WTC11 (cell line): Measurements from ENCODE around the gene RAPGEF5. TPM values are rescaled to one million over a fixed set of nuclear protein-coding genes. Genes with fewer than 3 reads are reported as not detected.

ENCODE experiments used
- ATAC-seq: fragments of 200-7000 bp; cut with Tn5 transposase; 2 replicates; pipeline ENCODE4 v1.10.0; 2021; ENCODE audit warnings: mild to moderate bottlenecking, moderate library complexity
- CTCF ChIA-PET: fragments of 300-600 bp; sonication (Branson Sonifier 250); formaldehyde crosslinking; loops from one replicate; lab custom pipeline; 2021; ENCODE audit warnings: antibody characterized with exemption; lab: Charles Lee
- POLR2A ChIA-PET: fragments of 350-600 bp; sonication (Branson Sonifier 250); formaldehyde crosslinking; loops from one replicate; lab custom pipeline; 2021; ENCODE audit warnings: antibody characterized with exemption; lab: Charles Lee
- DNase-seq: peaks from one replicate; pipeline ENCODE4 v3.0.0; 2021; ENCODE audit warnings: low spot score
- H3K27ac Mint-ChIP-seq: 2 replicates; pipeline ENCODE4 v1.8.0; 2021; ENCODE audit warnings: mixed read lengths
- H3K27me3 Mint-ChIP-seq: 2 replicates; pipeline ENCODE4 v1.8.0; 2021; ENCODE audit warnings: low read depth, mild to moderate bottlenecking, moderate library complexity, mixed read lengths
- H3K36me3 Mint-ChIP-seq: 2 replicates; pipeline ENCODE4 v1.8.0; 2021; ENCODE audit warnings: mixed read lengths
- H3K4me1 Mint-ChIP-seq: 2 replicates; pipeline ENCODE4 v1.8.0; 2022; ENCODE audit warnings: mixed read lengths
- H3K4me3 Mint-ChIP-seq: 2 replicates; pipeline ENCODE4 v1.8.0; 2021; ENCODE audit warnings: mild to moderate bottlenecking, moderate library complexity, mixed read lengths
- H3K9me3 Mint-ChIP-seq: 2 replicates; pipeline ENCODE4 v1.8.0; 2021; ENCODE audit warnings: mixed read lengths
- EMX1 ChIP-seq: fragments of 250-450 bp; sonication (Bioruptor Pico); IDR thresholded peaks from 2 replicates; pipeline ENCODE4 v1.8.0; 2021; ENCODE audit warnings: mild to moderate bottlenecking
- TEAD4 ChIP-seq: sonication (generic); formaldehyde crosslinking; IDR thresholded peaks from 2 replicates; pipeline ENCODE4 v1.8.0; 2022; ENCODE audit warnings: mild to moderate bottlenecking, missing genetic modification reagents
- ZBTB21 ChIP-seq: sonication (generic); formaldehyde crosslinking; IDR thresholded peaks from 2 replicates; pipeline ENCODE4 v1.8.1; 2023; ENCODE audit warnings: mild to moderate bottlenecking, missing genetic modification reagents, borderline replicate concordance
- ZNF138 ChIP-seq: sonication (generic); formaldehyde crosslinking; conservative IDR thresholded peaks from 2 replicates; pipeline ENCODE4 v1.8.1; 2022; ENCODE audit warnings: mild to moderate bottlenecking, moderate library complexity, missing genetic modification reagents
- ZNF232 ChIP-seq: sonication (generic); formaldehyde crosslinking; IDR thresholded peaks from 2 replicates; pipeline ENCODE4 v1.8.0; 2022; ENCODE audit warnings: mild to moderate bottlenecking, missing genetic modification reagents
- ZNF671 ChIP-seq: fragments of 250-450 bp; sonication (Bioruptor Pico); IDR thresholded peaks from 2 replicates; pipeline ENCODE4 v1.8.0; 2021; ENCODE audit warnings: mild to moderate bottlenecking
- total RNA-seq: library from RNA; stranded (reverse); gene quantifications from 3 replicates; pipeline ENCODE4 v1.2.3, GENCODE V29; 2021
- TF ChIP-seq, protein P1 (sequence below): sonication (generic); formaldehyde crosslinking; IDR thresholded peaks from 2 replicates; pipeline ENCODE4 v1.8.0; 2023; ENCODE audit warnings: mild to moderate bottlenecking, missing genetic modification reagents
- TF ChIP-seq, protein P2 (sequence below): sonication (generic); formaldehyde crosslinking; IDR thresholded peaks from 2 replicates; pipeline ENCODE4 v1.8.0; 2022; ENCODE audit warnings: missing genetic modification reagents
- TF ChIP-seq, protein P3 (sequence below): sonication (generic); formaldehyde crosslinking; IDR thresholded peaks from 2 replicates; pipeline ENCODE4 v1.8.0; 2022; ENCODE audit warnings: mild to moderate bottlenecking, missing genetic modification reagents
- TF ChIP-seq, protein P4 (sequence below): sonication (generic); formaldehyde crosslinking; IDR thresholded peaks from 2 replicates; pipeline ENCODE4 v1.8.1; 2022; ENCODE audit warnings: low read depth, missing genetic modification reagents, borderline replicate concordance
- TF ChIP-seq, protein P5 (sequence below): sonication (generic); formaldehyde crosslinking; IDR thresholded peaks from 2 replicates; pipeline ENCODE4 v1.8.1; 2023; ENCODE audit warnings: mild to moderate bottlenecking, moderate library complexity, missing genetic modification reagents
- TF ChIP-seq, protein P6 (sequence below): sonication (generic); formaldehyde crosslinking; IDR thresholded peaks from 2 replicates; pipeline ENCODE4 v1.8.0; 2022; ENCODE audit warnings: mild to moderate bottlenecking, missing genetic modification reagents
- TF ChIP-seq, protein P7 (sequence below): sonication (generic); formaldehyde crosslinking; IDR thresholded peaks from 2 replicates; pipeline ENCODE4 v1.8.0; 2023; ENCODE audit warnings: missing genetic modification reagents, mild to moderate bottlenecking, borderline replicate concordance
- TF ChIP-seq, protein P8 (sequence below): sonication (generic); formaldehyde crosslinking; IDR thresholded peaks from 2 replicates; pipeline ENCODE4 v1.8.0; 2022; ENCODE audit warnings: mild to moderate bottlenecking, missing genetic modification reagents
- TF ChIP-seq, protein P9 (sequence below): sonication (generic); formaldehyde crosslinking; IDR thresholded peaks from 2 replicates; pipeline ENCODE4 v1.8.0; 2023; ENCODE audit warnings: missing genetic modification reagents

Gene RAPGEF5
- total RNA-seq, 1 experiment from 2014 or later, result 12.3 TPM

DNA sequence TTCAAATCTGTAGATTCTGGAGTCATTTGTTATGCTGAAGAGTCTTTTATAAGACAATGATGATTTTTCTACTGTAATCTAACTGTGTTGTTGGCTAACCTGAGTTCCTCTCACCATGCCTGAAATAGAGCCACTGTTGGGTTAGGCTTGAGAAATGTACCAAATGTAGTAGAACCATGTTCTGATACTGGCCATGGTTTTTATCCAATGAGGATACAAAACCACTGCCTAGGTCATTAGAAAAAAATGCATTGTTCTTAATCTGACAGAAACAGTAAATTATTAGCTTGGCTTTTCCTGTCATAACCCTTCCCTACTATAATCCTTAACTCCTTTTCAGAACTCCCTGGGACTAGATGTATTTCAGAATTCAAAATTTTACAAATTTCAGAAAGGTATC, 86.6 kb downstream of the RAPGEF5 start (continued):
- TF ChIP-seq, protein P1, sequence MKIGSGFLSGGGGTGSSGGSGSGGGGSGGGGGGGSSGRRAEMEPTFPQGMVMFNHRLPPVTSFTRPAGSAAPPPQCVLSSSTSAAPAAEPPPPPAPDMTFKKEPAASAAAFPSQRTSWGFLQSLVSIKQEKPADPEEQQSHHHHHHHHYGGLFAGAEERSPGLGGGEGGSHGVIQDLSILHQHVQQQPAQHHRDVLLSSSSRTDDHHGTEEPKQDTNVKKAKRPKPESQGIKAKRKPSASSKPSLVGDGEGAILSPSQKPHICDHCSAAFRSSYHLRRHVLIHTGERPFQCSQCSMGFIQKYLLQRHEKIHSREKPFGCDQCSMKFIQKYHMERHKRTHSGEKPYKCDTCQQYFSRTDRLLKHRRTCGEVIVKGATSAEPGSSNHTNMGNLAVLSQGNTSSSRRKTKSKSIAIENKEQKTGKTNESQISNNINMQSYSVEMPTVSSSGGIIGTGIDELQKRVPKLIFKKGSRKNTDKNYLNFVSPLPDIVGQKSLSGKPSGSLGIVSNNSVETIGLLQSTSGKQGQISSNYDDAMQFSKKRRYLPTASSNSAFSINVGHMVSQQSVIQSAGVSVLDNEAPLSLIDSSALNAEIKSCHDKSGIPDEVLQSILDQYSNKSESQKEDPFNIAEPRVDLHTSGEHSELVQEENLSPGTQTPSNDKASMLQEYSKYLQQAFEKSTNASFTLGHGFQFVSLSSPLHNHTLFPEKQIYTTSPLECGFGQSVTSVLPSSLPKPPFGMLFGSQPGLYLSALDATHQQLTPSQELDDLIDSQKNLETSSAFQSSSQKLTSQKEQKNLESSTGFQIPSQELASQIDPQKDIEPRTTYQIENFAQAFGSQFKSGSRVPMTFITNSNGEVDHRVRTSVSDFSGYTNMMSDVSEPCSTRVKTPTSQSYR (CRISPR knock-in tag), result no peak
- TF ChIP-seq, protein P2, sequence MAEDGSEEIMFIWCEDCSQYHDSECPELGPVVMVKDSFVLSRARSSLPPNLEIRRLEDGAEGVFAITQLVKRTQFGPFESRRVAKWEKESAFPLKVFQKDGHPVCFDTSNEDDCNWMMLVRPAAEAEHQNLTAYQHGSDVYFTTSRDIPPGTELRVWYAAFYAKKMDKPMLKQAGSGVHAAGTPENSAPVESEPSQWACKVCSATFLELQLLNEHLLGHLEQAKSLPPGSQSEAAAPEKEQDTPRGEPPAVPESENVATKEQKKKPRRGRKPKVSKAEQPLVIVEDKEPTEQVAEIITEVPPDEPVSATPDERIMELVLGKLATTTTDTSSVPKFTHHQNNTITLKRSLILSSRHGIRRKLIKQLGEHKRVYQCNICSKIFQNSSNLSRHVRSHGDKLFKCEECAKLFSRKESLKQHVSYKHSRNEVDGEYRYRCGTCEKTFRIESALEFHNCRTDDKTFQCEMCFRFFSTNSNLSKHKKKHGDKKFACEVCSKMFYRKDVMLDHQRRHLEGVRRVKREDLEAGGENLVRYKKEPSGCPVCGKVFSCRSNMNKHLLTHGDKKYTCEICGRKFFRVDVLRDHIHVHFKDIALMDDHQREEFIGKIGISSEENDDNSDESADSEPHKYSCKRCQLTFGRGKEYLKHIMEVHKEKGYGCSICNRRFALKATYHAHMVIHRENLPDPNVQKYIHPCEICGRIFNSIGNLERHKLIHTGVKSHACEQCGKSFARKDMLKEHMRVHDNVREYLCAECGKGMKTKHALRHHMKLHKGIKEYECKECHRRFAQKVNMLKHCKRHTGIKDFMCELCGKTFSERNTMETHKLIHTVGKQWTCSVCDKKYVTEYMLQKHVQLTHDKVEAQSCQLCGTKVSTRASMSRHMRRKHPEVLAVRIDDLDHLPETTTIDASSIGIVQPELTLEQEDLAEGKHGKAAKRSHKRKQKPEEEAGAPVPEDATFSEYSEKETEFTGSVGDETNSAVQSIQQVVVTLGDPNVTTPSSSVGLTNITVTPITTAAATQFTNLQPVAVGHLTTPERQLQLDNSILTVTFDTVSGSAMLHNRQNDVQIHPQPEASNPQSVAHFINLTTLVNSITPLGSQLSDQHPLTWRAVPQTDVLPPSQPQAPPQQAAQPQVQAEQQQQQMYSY (CRISPR knock-in tag), result no peak
- TF ChIP-seq, protein P3, sequence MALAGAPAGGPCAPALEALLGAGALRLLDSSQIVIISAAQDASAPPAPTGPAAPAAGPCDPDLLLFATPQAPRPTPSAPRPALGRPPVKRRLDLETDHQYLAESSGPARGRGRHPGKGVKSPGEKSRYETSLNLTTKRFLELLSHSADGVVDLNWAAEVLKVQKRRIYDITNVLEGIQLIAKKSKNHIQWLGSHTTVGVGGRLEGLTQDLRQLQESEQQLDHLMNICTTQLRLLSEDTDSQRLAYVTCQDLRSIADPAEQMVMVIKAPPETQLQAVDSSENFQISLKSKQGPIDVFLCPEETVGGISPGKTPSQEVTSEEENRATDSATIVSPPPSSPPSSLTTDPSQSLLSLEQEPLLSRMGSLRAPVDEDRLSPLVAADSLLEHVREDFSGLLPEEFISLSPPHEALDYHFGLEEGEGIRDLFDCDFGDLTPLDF (CRISPR knock-in tag), result no peak
- TF ChIP-seq, protein P4, sequence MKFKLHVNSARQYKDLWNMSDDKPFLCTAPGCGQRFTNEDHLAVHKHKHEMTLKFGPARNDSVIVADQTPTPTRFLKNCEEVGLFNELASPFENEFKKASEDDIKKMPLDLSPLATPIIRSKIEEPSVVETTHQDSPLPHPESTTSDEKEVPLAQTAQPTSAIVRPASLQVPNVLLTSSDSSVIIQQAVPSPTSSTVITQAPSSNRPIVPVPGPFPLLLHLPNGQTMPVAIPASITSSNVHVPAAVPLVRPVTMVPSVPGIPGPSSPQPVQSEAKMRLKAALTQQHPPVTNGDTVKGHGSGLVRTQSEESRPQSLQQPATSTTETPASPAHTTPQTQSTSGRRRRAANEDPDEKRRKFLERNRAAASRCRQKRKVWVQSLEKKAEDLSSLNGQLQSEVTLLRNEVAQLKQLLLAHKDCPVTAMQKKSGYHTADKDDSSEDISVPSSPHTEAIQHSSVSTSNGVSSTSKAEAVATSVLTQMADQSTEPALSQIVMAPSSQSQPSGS, result no peak
- TF ChIP-seq, protein P5, sequence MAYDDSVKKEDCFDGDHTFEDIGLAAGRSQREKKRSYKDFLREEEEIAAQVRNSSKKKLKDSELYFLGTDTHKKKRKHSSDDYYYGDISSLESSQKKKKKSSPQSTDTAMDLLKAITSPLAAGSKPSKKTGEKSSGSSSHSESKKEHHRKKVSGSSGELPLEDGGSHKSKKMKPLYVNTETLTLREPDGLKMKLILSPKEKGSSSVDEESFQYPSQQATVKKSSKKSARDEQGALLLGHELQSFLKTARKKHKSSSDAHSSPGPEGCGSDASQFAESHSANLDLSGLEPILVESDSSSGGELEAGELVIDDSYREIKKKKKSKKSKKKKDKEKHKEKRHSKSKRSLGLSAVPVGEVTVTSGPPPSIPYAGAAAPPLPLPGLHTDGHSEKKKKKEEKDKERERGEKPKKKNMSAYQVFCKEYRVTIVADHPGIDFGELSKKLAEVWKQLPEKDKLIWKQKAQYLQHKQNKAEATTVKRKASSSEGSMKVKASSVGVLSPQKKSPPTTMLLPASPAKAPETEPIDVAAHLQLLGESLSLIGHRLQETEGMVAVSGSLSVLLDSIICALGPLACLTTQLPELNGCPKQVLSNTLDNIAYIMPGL (CRISPR knock-in tag), result no peak
- TF ChIP-seq, protein P6, sequence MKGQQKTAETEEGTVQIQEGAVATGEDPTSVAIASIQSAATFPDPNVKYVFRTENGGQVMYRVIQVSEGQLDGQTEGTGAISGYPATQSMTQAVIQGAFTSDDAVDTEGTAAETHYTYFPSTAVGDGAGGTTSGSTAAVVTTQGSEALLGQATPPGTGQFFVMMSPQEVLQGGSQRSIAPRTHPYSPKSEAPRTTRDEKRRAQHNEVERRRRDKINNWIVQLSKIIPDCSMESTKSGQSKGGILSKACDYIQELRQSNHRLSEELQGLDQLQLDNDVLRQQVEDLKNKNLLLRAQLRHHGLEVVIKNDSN (CRISPR knock-in tag), result no peak

DNA sequence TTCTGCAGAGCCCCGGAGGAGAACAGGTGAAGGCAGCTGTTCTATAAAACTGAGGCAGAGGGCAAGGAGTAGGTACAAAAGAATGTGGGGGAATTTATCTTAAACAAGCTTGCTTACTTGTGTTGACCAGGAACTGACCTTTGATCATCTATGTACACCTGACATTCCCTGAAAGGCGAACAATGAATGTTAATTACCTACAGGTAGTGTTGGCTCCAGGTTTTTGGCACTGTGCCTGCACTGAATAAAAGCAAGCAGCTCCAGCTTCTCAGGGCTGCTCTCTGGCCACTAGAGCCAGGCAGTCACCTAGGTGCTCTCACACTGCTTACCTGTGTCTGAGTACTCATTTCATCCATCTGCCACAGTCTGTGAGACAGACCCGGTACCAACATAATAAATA, 87.0 kb downstream of the RAPGEF5 start:
- Mint-ChIP-seq H3K4me1 (peaks cover 22% of the 10 kb centered on the region), H3K27me3 (no peaks in the 10 kb centered on the region), H3K27ac (no peak overlapping the region), H3K4me3 (no peak overlapping the region), H3K36me3 (peaks cover 6% of the 10 kb centered on the region; the same call in 1 of the 2 replicates), H3K9me3 (peaks cover 12% of the 10 kb centered on the region)
- DNase-seq, result no peak
- POLR2A ChIA-PET, result no interaction called here
- CTCF ChIA-PET, result interaction anchor here (0.6 to 1.2 kb wide), 2 partner anchors 160 to 166 kb away, joined by 3 to 4 read pairs; no protein-coding TSS in a partner anchor
- no peak for ATAC-seq
- TF ChIP-seq ZNF232 (CRISPR knock-in tag) (no peak), ZBTB21 (CRISPR knock-in tag) (no peak), ZNF138 (CRISPR knock-in tag) (no peak), TEAD4 (CRISPR knock-in tag) (no peak), EMX1 (CRISPR knock-in tag) (no peak), ZNF671 (CRISPR knock-in tag) (no peak)
- TF ChIP-seq, protein P7, sequence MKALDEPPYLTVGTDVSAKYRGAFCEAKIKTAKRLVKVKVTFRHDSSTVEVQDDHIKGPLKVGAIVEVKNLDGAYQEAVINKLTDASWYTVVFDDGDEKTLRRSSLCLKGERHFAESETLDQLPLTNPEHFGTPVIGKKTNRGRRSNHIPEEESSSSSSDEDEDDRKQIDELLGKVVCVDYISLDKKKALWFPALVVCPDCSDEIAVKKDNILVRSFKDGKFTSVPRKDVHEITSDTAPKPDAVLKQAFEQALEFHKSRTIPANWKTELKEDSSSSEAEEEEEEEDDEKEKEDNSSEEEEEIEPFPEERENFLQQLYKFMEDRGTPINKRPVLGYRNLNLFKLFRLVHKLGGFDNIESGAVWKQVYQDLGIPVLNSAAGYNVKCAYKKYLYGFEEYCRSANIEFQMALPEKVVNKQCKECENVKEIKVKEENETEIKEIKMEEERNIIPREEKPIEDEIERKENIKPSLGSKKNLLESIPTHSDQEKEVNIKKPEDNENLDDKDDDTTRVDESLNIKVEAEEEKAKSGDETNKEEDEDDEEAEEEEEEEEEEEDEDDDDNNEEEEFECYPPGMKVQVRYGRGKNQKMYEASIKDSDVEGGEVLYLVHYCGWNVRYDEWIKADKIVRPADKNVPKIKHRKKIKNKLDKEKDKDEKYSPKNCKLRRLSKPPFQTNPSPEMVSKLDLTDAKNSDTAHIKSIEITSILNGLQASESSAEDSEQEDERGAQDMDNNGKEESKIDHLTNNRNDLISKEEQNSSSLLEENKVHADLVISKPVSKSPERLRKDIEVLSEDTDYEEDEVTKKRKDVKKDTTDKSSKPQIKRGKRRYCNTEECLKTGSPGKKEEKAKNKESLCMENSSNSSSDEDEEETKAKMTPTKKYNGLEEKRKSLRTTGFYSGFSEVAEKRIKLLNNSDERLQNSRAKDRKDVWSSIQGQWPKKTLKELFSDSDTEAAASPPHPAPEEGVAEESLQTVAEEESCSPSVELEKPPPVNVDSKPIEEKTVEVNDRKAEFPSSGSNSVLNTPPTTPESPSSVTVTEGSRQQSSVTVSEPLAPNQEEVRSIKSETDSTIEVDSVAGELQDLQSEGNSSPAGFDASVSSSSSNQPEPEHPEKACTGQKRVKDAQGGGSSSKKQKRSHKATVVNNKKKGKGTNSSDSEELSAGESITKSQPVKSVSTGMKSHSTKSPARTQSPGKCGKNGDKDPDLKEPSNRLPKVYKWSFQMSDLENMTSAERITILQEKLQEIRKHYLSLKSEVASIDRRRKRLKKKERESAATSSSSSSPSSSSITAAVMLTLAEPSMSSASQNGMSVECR, result no peak
- TF ChIP-seq, protein P1 (CRISPR knock-in tag), result no peak
- TF ChIP-seq, protein P8, sequence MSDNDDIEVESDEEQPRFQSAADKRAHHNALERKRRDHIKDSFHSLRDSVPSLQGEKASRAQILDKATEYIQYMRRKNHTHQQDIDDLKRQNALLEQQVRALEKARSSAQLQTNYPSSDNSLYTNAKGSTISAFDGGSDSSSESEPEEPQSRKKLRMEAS (CRISPR knock-in tag), result no peak
- TF ChIP-seq, protein P9, sequence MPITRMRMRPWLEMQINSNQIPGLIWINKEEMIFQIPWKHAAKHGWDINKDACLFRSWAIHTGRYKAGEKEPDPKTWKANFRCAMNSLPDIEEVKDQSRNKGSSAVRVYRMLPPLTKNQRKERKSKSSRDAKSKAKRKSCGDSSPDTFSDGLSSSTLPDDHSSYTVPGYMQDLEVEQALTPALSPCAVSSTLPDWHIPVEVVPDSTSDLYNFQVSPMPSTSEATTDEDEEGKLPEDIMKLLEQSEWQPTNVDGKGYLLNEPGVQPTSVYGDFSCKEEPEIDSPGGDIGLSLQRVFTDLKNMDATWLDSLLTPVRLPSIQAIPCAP (CRISPR knock-in tag), result no peak
